Activated naive CD4-positive, alpha-beta T cell treated with anti-CD3 and anti-CD28 coated beads, Interleukin-2, amount 50 U/mL, for 72 hours (primary cell): Measurements from ENCODE around the gene FNDC1. TPM values are rescaled to one million over a fixed set of nuclear protein-coding genes. Genes with fewer than 3 reads are reported as not detected.

Experiments
- ATAC-seq, 2 donors: fragments of 150-1000 bp; cut with Tn5 transposase; 2 replicates each; pipeline ENCODE4 v1.10.0; 2021; ENCODE audit warnings: mild to moderate bottlenecking in 2 of 2, moderate library complexity in 2 of 2
- DNase-seq, 2 donors: peaks; one replicate each; pipeline ENCODE4 v3.0.0; 2021 to 2022; ENCODE audit warnings: low spot score in 2 of 2
- H3K27ac Mint-ChIP-seq, 2 donors: one replicate each; pipeline ENCODE4 v1.8.0; 2022; ENCODE audit warnings: mild to moderate bottlenecking in 2 of 2, mixed read lengths in 2 of 2
- H3K36me3 Mint-ChIP-seq, 2 donors: one replicate each; pipeline ENCODE4 v1.8.0; 2022; ENCODE audit warnings: mixed read lengths in 2 of 2
- H3K9me3 Mint-ChIP-seq, 2 donors: one replicate each; pipeline ENCODE4 v1.8.0; 2022; ENCODE audit warnings: mixed read lengths in 2 of 2
- total RNA-seq, 2 donors: library from RNA; stranded (reverse); gene quantifications; one replicate each; pipeline ENCODE4 v1.2.3, GENCODE V29; 2022

The FNDC1 gene
- total RNA-seq, 2 donors from 2014 or later, result 0.12 TPM; not detected in 1

DNA sequence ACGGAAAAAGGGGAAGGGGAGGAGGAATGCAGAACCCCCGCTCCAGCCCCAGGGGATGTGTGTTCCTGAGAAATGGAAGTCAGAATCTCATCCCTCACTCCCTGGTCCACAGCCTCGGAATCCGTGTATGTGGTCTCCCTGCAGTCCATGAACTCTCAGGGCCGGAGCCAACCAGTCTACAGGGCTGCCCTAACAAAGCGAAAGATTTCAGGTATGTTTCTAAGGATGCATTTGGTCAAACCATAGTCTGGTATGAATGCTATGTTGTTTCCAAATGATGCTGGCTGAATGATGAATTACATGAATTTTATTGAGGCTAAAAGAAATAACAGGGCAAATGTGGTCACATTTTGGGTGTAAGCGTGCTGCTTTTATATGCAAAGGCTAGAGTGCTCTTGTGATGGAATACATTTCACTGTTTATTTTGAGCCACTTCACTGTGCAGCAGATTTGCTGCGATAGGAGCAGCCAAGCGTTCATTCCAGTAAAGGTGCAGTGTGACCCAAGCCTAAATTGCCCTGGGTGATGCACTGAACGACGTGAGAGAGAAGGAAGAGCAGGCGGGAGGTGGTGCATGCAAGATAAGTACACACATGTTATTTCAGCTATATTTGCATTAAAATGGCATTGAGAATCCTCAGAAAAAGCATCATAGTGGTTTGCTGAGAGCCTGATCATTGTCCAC is 52.4 kb downstream of the FNDC1 start:
- Mint-ChIP-seq H3K9me3 (no peaks in the 10 kb centered on the region), H3K36me3 (no peaks in the 10 kb centered on the region), H3K27ac (no peak overlapping the region)
- ATAC-seq (no peak), DNase-seq (no peak)

GRCh38 chr6:159224452-159224851 is 55.3 kb downstream of the FNDC1 start:
- Mint-ChIP-seq H3K27ac (no peak overlapping the region), H3K9me3 (no peaks in the 10 kb centered on the region), H3K36me3 (no peaks in the 10 kb centered on the region)
- ATAC-seq, result no peak
- DNase-seq, result no peak

DNA sequence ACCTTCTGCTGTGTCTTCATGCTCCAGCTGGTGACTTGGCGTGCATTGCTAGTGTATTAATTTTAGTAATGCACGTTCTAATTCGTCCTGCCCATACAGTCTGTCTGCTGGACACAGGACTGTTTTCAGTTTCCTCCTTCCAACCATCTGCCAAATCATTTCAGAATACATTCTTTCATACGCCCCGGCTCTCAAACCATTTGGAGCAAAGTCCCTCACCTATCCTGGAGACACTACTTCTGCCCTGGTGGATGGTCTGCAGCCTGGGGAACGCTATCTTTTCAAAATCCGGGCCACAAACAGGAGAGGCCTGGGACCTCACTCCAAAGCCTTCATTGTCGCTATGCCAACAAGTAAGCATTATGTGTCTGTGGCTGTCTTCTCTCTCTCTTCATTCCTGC is 60.5 kb downstream of the FNDC1 start:
- Mint-ChIP-seq H3K9me3 (no peaks in the 10 kb centered on the region), H3K27ac (no peak overlapping the region), H3K36me3 (no peaks in the 10 kb centered on the region)
- ATAC-seq, result no peak
- no peak for DNase-seq

- ATAC-seq, result no peak
- no peaks in the 10 kb centered on the region for H3K36me3 Mint-ChIP-seq
- DNase-seq, result no peak
- no peak overlapping the region for H3K27ac Mint-ChIP-seq
- H3K9me3 Mint-ChIP-seq, result no peaks in the 10 kb centered on the region
Observed at GRCh38 chr6:159232106-159232645, 63.0 kb downstream of the FNDC1 start.

- Mint-ChIP-seq H3K27ac (no peak overlapping the region), H3K36me3 (no peaks in the 10 kb centered on the region), H3K9me3 (no peaks in the 10 kb centered on the region)
- ATAC-seq, result no peak
- no peak for DNase-seq
Observed at GRCh38 chr6:159232751-159233150, 63.6 kb downstream of the FNDC1 start.

DNA sequence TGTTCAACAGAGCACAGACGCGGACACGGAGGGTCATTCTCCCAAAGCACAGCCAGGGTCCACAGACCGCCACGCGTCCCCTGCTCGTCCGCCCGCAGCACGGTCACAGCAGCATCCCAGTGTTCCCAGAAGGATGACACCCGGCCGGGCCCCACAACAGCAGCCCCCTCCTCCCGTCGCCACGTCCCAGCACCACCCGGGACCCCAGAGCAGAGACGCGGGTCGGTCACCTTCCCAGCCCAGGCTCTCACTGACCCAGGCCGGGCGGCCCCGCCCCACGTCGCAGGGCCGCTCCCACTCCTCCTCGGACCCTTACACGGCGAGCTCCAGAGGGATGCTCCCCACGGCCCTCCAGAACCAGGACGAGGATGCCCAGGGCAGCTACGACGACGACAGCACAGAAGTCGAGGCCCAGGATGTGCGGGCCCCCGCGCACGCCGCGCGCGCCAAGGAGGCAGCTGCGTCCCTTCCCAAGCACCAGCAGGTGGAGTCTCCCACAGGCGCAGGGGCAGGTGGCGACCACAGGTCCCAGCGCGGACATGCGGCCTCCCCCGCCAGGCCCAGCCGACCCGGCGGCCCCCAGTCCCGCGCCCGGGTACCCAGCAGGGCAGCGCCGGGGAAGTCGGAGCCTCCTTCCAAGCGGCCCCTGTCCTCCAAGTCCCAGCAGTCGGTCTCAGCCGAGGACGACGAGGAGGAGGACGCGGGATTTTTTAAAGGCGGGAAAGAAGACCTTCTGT is 64.3 kb downstream of the FNDC1 start:
- DNase-seq, result no peak
- Mint-ChIP-seq H3K27ac (no peak overlapping the region), H3K9me3 (no peaks in the 10 kb centered on the region), H3K36me3 (no peaks in the 10 kb centered on the region)
- no peak for ATAC-seq

DNA sequence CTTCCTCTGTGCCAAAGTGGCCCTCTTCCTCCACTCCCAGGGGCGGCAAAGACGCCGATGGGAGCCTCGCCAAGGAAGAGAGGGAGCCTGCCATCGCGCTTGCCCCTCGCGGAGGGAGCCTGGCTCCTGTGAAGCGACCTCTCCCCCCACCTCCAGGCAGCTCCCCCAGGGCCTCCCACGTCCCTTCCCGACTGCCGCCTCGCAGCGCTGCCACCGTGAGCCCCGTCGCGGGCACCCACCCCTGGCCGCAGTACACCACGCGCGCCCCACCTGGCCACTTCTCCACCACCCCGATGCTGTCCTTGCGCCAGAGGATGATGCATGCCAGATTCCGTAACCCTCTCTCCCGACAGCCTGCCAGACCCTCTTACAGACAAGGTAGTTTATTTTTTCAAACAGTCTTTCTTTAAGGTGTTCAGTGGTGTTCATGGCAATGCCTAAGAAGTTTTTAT is 64.9 kb downstream of the FNDC1 start:
- Mint-ChIP-seq H3K9me3 (no peaks in the 10 kb centered on the region), H3K27ac (no peak overlapping the region), H3K36me3 (no peaks in the 10 kb centered on the region)
- DNase-seq, result no peak
- ATAC-seq, result no peak

DNA sequence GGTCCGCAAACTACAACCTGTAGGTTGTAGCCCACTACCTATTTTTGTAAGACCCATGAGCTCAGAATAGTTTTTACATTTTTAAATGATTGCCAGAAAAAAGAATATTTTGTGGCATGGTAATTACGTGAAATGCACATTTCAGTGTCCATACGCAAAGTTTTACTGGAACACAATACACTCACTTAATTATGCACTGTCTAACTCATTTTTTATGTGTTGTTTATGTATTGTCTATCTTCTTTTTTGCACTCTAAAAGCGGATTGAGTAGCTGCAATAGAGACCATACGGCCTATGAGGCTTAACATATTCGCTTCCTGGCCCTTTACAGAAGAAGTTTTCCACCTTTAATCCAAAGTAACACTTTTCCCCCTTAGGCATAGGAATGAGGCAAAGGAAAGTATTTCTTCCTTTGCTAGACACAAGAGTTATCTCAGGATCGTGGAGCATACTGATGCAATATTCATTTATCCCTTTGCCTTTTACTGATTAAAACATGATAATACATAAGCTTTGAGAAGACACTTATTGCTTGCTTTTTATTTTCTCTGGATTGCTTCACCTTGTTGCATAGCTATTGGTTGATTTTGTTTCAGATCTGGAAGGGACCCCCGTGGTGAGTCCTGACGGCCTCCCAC is 69.8 kb downstream of the FNDC1 start:
- no peaks in the 10 kb centered on the region for H3K36me3 Mint-ChIP-seq
- ATAC-seq (no peak), DNase-seq (no peak)
- H3K9me3 Mint-ChIP-seq, result no peaks in the 10 kb centered on the region
- H3K27ac Mint-ChIP-seq, result peak overlapping the region in 1 of 2 donors; percentile 32

GRCh38 chr6:159249128-159249527 is 79.9 kb downstream of the FNDC1 start:
- H3K27ac Mint-ChIP-seq, result no peak overlapping the region
- no peaks in the 10 kb centered on the region for H3K36me3 Mint-ChIP-seq
- peaks cover 4 to 11% of the 10 kb centered on the region in 2 donors for H3K9me3 Mint-ChIP-seq
- DNase-seq, result no peak
- no peak for ATAC-seq

DNA sequence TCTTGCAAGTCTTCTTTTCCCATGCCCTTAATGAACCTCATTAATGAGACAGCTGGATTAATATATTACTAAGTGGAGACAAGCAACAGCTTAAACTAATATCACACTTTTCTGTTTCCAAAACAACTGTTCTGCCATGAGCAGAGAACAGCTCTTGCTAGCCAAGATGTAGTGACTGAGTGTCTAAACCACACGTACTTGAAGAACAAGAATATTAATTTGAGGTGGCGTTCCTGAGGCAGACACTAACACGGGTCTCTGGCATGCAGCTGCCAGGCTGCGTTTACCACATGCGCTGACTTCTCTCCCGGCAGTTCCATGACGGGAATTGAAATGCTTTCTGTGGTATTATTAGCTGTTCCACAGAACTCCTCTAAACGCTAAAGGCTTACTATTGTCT is 80.6 kb downstream of the FNDC1 start:
- ATAC-seq, result no peak
- H3K9me3 Mint-ChIP-seq, result peaks cover 2 to 6% of the 10 kb centered on the region in 2 donors
- no peaks in the 10 kb centered on the region for H3K36me3 Mint-ChIP-seq
- no peak for DNase-seq
- H3K27ac Mint-ChIP-seq, result no peak overlapping the region

GRCh38 chr6:159250633-159251032 is 81.4 kb downstream of the FNDC1 start:
- H3K27ac Mint-ChIP-seq, result no peak overlapping the region
- no peaks in the 10 kb centered on the region for H3K36me3 Mint-ChIP-seq
- no peak for ATAC-seq
- H3K9me3 Mint-ChIP-seq, result peaks cover 0 to 4% of the 10 kb centered on the region in 2 donors
- DNase-seq, result no peak

GRCh38 chr6:159252955-159253508 is 83.8 kb downstream of the FNDC1 start:
- Mint-ChIP-seq H3K27ac (no peak overlapping the region), H3K36me3 (no peaks in the 10 kb centered on the region), H3K9me3 (no peaks in the 10 kb centered on the region)
- ATAC-seq (peak; percentile 53 to 84), DNase-seq (peak in 1 of 2 donors; percentile 13)

DNA sequence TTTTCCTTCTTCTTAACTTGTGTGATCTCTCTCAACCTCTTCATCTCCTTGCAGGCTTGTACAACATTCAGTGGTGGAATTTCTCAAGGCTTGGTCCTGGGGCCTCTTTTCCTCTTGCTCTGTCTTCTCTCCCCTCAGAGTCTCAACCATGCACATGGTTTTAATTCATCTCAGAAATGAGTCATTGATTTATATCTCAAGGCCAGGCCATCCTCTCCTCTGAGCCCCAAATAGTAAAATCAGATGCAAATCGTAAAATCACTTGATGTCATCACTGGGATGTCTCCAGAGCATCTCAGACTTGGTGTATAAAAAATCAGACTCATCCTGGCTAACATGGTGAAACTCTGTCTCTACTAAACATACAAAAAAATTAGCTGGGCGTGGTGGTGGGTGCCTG is 85.0 kb downstream of the FNDC1 start:
- Mint-ChIP-seq H3K9me3 (no peaks in the 10 kb centered on the region), H3K36me3 (no peaks in the 10 kb centered on the region), H3K27ac (no peak overlapping the region)
- ATAC-seq (no peak), DNase-seq (no peak)

DNA sequence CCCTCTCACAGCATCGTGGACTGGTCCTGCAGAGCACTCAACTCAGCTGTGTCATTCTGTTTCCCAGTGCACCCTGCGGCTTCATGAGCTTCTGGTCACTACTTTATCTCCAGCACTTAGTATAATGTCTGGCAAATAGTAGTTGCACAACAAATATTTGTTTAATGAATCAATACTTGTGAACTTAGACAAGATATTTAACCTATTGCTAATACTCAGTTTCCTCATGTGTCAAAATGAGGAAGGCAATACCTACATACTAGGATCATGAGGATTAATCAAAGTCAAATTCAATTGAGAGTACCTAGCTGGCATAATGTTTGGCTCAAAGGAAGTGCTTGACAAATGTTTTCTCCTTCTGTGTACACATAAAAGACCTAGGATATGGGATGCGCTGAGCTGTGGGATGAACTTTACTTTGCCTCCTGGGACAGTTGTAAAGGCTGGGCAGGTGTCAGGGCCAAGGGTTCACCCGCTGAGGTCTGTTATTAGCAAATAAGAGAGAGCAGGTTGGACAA is 86.3 kb downstream of the FNDC1 start:
- Mint-ChIP-seq H3K27ac (no peak overlapping the region), H3K9me3 (no peaks in the 10 kb centered on the region), H3K36me3 (no peaks in the 10 kb centered on the region)
- DNase-seq (no peak), ATAC-seq (no peak)

DNA sequence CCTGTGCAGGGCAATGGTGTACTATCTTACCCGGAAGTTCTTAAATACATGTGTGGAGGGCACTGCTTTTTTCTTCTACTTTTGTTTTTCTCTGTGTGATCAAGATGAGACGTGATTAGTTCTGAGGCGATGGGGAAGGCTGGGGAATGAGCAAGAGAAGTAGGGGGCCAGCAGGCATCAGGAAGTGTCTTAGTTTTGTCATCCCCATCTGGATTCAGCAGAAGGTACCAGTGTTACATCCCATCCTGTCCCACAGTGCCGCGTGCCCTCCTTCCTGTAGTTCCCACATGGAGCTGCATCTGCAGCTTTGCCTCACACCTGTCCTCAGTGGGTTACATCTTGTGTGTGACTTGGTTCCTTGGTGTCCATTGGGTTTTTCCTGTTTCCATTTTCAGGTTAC is 86.9 kb downstream of the FNDC1 start:
- DNase-seq (no peak), ATAC-seq (no peak)
- Mint-ChIP-seq H3K9me3 (no peaks in the 10 kb centered on the region), H3K36me3 (no peaks in the 10 kb centered on the region), H3K27ac (no peak overlapping the region)

DNA sequence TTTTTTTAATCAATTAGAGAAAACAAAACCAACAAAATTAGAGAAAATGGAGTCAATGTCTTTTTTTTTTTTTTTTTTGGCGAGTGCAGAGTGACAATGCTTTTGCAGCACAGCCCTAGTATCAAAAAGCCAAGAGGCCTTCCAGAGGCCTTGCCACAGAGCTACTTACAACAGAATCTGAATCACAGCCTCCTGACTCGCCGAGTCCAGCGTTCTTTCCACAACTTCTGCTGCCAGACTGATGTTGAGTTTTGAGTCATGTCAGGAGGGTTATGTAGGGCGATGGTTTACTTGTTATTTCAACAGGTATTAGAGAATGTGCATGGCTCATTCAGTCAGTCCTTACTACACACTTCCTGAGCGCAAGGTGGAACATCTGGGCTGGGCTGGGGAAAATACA is 88.6 kb downstream of the FNDC1 start:
- H3K36me3 Mint-ChIP-seq, result no peaks in the 10 kb centered on the region
- DNase-seq (no peak), ATAC-seq (no peak)
- H3K27ac Mint-ChIP-seq, result no peak overlapping the region
- no peaks in the 10 kb centered on the region for H3K9me3 Mint-ChIP-seq
